CD4-positive, alpha-beta T cell treated with Interleukin-2 at 100 ng/mL for 4 hours (primary cell): ENCODE measurements around the gene ADAT3.
"Not testable (repeated sequence)": the region's sequence is repeated elsewhere in the genome, so short reads cannot be mapped to it uniquely, and the experiment has no call there.

Experiments
- DNase-seq: peaks from one replicate; pipeline ENCODE4 v3.0.0-alpha.2; 2020; ENCODE audit warnings: low spot score

ADAT3 gene

DNA sequence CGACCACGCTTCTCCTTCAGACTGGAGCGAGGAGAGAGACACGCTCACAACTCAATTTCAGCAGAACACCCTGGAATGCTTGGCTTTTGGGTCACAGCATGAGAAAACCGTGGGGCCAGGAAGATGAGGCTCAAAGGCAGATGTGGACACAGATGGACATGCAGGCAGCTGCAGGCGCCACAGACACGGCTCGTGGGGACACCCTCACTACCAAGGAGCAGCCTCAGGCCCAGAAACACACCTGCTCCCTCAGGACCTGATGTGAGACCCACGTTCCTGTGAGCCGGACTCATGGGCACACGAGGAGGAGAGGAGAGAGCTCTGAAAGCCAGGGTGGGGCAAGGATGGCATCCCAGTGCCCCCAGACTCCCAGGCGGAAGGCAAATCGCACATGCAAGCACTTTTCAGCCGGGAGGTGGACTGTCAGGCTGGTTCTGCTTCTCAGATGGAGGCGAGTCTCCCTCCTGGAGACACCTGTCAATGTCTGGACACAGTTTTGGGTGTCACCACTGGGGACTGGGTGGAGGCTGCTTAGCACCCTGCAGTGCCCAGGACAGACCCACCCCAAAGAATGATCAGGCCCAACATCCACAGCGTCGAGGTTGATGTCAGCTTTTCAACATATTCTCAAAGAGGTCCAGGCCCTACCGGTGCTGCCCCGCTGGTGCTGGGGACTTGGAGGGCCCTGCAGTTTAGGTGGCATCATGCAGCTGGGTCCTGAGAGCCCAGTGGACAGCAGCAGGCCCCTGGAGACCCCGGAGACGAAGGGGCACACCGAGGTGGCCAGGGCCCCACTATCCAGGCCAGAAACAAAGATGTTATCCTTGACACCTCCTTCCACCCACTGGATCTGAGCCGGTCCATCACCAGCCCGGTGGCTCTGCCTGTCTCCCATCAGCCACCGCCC is 22.2 kb upstream of the ADAT3 start:
- no peak for DNase-seq

GRCh38 chr19:1883784-1884183 is 21.4 kb upstream of the ADAT3 start:
- no peak for DNase-seq

DNA sequence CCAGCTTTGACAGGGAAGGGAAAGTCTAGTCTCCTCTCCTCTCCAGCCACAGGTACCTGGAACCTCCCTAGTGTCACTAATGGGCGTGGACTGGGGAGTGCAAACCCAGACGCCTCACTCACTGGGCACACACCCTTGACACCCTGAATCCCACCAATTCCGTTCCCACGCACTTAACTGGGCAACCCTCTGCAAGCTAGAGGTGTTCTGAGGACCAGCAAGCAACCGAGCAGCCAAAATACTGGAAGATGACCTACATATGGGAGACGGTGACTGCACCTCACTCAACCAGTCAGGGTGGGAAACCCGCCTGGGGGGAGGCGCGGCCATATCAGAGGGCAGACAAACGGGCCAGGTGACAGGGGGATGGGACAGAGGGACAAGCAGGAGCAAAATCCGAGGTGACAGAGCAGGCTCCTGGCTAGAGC is 20.9 kb upstream of the ADAT3 start:
- DNase-seq = peak; percentile 47

DNA sequence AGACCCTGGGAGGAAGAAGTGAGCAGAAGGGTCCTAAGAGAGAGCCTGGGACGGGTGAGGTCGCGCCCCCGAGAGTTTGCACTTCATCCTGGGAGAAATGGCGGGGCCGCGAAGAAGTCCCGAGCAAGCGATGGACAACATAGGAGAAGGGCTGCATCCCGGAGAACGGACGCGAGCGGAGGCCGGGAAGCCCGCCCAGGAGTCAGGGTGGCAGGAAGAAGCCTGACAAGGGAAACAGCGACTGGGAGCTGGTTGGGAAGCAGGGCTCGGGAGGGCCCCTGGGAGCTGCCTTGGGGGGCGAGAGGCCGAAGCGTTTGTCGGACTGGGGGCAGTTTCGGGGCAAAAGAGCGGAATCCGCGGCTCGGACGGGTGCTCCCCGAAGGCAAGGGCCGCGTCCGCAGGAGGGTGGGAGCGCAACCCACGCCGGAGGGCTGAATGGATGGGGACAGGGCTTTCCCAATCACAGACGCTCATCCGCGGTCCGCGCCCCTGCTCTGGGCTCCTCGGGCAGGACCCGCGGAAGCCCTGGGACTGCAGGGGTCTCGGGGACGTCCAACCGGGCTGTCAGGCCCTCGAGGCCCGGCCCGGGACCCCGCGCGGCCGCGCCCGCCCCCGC is 20.4 kb upstream of the ADAT3 start:
- no peak for DNase-seq

GRCh38 chr19:1885398-1886119 is 19.6 kb upstream of the ADAT3 start, which contains the start of gene ABHD17A:
Gene ABHD17A, minus strand, starts transcription at chr19:1885496. Its CDS starts 3,930 bp downstream, at chr19:1881566.
- DNase-seq = peak; percentile 93

- not testable (repeated sequence) for DNase-seq
These were observed 18.8 kb upstream of the ADAT3 start for GRCh38 chr19:1886360-1886759.

DNA sequence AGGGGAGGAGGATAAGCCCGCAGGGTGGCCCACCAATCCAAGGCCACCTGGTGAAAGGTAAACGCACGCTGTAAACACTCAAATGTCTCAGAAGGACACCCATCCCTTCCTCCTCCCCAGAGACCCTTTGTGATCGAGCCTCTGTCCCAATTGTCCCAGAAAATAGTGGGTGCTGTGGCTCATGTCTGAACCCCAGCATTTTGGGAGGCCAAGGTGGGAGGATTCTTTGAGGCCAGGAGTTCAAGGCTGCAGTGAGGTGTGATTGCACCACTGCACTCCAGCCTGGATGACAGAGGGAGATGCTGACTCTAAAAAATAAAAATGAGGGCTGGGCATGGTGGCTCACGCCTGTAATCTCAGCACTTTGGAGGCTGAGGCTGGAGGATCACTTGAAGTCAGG is 16.8 kb upstream of the ADAT3 start:
- DNase-seq = no peak

- no peak for DNase-seq
These were observed 15.3 kb upstream of the ADAT3 start for GRCh38 chr19:1889907-1890306.

- no peak for DNase-seq
These were observed 11.4 kb upstream of the ADAT3 start for GRCh38 chr19:1893791-1894190.

GRCh38 chr19:1896508-1896907 is 8.7 kb upstream of the ADAT3 start:
- DNase-seq = no peak

GRCh38 chr19:1901940-1902404 is 3.2 kb upstream of the ADAT3 start:
- DNase-seq = no peak

- DNase-seq = no peak
These were observed 2.3 kb upstream of the ADAT3 start for GRCh38 chr19:1902923-1903322.

DNA sequence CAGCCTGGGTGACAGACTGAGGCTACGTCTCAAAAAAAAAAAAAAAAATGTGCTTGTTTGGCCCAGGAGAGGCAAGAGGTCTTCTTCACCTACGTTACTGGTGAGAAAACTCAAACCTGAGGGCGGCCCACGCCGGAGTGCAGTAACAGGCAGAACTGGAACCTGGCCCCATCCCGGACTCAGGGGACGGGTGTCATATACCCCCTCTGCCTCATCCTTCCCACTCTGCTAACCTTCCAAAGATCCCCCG is 414 bp upstream of the ADAT3 start:
- DNase-seq = no peak

DNA sequence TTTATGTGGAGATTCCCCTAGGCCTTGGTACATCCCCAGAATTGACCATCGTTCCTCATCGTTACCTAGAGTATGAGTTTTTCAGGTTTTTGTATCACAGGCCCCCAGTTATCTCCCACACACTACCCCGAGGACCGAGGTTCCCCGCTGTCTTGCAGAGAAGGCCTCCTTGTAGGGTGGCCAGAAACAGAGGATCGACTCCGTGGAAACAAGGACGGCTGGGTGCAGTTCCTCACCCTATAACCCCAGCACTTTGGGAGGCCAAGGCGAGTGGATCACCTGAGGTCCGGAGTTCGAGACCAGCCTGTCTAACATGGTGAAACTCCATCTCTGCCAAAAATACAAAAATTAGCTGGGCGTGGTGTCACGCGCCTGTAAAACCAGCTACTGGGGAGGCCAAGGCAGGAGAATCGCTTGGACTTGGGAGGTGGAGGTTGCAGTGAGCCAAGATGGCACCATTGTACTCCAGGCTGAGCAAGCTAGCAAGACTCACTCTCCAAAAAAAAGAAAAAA is 720 bp downstream of the ADAT3 start:
- DNase-seq = no peak

- DNase-seq = no peak
These were observed 1.9 kb downstream of the ADAT3 start for GRCh38 chr19:1906985-1907562.

DNA sequence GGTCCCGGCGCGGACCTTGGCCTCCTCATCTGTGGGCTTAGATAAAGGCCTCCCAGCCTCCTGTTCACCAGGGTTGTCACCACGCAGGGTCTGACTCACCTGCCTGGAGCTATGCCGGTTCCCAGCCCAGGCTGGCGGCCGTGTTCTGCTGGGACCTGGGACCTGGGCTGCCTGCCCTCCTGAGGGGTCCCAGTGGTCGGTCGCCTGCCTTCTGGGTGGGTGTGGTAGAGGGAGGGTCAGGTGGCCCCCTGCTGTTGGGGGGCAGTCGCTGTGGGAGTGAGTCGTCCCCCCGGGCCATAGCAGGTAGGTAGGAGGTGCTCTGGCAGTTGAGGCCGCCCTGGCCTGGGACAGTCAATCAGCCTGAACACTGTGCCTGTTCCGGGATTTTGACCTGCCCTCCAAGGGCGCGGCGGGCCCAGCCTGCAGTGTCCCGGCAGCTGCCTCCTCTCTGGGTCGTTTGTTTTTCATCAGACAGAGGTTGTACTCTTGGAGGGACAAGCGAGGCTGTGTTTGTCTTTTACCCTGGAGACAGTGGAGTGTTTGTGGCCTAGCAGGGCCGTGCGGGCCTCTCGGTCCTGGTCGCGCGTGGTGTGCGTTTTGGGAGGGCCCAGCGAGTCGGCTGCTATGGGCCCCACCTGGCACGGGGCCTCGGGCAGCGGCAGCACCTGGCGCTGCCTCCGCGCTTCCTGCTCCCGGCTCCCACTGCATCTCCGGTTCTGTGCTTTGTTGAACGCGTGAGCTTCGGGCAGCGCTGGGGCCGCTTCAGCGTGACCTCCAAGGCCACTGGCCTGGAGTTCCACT is 2.6 kb downstream of the ADAT3 start:
- DNase-seq = no peak

- DNase-seq = no peak
These were observed 3.1 kb downstream of the ADAT3 start for GRCh38 chr19:1908364-1908678.

DNA sequence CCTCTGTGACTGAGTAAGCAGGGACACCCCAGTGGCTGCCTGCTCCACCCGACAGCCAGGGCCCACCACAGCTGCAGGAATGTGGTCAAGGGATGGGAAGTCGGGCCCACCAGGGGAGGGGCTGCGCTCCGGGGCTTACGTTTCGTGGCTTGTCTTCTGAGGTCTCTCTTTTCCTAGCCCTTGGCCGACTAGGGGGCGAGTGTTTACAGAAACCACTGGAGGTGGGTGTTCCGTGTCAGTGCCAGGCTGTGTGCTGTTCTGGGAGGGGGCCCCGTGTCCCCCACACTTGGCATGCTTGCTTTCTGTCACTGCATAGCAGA is 4.5 kb downstream of the ADAT3 start:
- DNase-seq = no peak

GRCh38 chr19:1910177-1910576 is 5.0 kb downstream of the ADAT3 start:
- DNase-seq = no peak

DNA sequence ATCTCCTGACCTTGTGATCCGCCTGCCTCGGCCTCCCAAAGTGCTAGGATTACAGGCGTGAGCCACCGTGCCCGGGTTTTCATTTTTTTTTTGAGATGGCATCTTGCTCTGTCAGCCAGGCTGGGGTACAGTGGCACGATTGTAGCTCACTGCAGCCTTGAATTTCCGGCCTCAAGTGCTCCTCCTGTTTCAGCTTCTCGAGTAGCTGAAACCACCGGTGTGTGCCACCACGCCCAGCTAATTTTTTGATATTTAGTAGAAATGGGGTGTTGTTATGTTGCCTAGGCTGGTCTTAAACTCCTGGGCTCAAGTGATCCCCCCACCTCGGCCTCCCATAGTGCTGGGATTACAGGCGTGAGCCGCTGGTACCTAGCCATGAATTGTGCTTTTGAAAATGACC is 5.9 kb downstream of the ADAT3 start:
- no peak for DNase-seq

DNA sequence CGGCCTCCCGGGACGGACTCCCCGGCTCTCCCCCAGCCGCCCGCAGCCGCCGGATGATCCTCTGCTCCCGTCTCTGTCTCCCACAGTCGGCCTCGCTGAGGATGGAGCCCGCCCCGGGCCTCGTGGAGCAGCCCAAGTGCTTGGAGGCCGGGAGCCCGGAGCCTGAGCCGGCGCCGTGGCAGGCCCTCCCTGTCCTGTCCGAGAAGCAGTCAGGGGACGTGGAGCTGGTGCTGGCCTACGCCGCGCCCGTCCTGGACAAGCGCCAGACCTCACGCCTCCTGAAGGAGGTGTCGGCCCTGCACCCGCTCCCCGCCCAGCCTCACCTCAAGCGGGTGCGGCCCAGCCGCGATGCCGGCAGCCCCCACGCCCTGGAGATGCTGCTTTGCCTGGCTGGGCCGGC is 6.8 kb downstream of the ADAT3 start:
- DNase-seq = no peak
